Activated naive CD8-positive, alpha-beta T cell treated with anti-CD3 and anti-CD28 coated beads, Interleukin-2, amount 10 ng/mL, durations not matched to agents 7 days and 5 days (primary cell): Measurements from ENCODE around the gene STRADB. TPM values are rescaled to one million over a fixed set of nuclear protein-coding genes. Genes with fewer than 3 reads are reported as not detected.

Source experiments
- ATAC-seq: fragments of 150-1000 bp; cut with Tn5 transposase; one replicate; pipeline ENCODE4 v1.10.0; 2021; ENCODE audit warnings: low read depth, moderate library complexity
- POLR2A ChIA-PET: fragments of 350-600 bp; sonication (Branson Sonifier 250); formaldehyde crosslinking; loops from one replicate; lab custom pipeline; 2021; ENCODE audit warnings: antibody characterized with exemption; lab: Charles Lee
- DNase-seq: peaks from one replicate; pipeline ENCODE4 v3.0.0; 2021
- H3K27ac Mint-ChIP-seq: one replicate; pipeline ENCODE4 v1.8.0; 2022; ENCODE audit warnings: mild to moderate bottlenecking, mixed read lengths
- H3K27me3 Mint-ChIP-seq: one replicate; pipeline ENCODE4 v1.8.0; 2022; ENCODE audit warnings: mild to moderate bottlenecking, moderate library complexity, mixed read lengths
- H3K36me3 Mint-ChIP-seq: one replicate; pipeline ENCODE4 v1.8.0; 2021; ENCODE audit warnings: mild to moderate bottlenecking, mixed read lengths
- H3K4me1 Mint-ChIP-seq: one replicate; pipeline ENCODE4 v1.8.0; 2021; ENCODE audit warnings: mixed read lengths
- H3K4me3 Mint-ChIP-seq: one replicate; pipeline ENCODE4 v1.8.0; 2022; ENCODE audit warnings: mild to moderate bottlenecking, moderate library complexity, mixed read lengths
- H3K9me3 Mint-ChIP-seq: one replicate; pipeline ENCODE4 v1.8.0; 2021; ENCODE audit warnings: mixed read lengths
- total RNA-seq, 2 experiments: library from RNA; stranded (reverse); gene quantifications; one replicate each; pipeline ENCODE4 v1.2.3, GENCODE V29; 2021

STRADB gene
- total RNA-seq, 2 experiments from 2014 or later: 24.9 to 28.9 TPM

DNA sequence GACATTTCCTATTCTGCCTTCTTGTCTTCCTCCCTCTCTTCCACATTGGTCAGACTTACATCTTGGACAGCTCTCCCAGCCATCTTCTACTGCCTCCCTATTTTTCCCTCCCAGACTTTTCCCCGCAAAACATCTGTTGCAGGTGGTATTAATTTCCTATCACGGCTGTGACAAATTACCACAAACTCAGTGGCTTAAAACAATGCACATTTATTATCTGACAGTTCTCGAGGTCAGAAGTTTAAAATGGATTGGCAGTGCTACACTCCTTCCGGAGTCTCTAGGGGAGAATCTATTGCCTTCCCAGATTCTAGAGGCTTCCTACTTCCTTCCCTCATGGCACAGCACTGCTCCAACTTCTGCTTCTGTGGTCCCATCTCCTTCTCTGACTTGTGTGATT lies 33.3 kb downstream of the STRADB start:
- ATAC-seq: no peak
- H3K4me1 Mint-ChIP-seq: no peaks in the 10 kb centered on the region
- H3K9me3 Mint-ChIP-seq: peaks cover 2% of the 10 kb centered on the region
- POLR2A ChIA-PET: no interaction called here
- peaks cover 2% of the 10 kb centered on the region for H3K27me3 Mint-ChIP-seq
- no peak overlapping the region for H3K4me3 Mint-ChIP-seq
- no peak overlapping the region for H3K27ac Mint-ChIP-seq
- DNase-seq: no peak
- H3K36me3 Mint-ChIP-seq: peaks cover 10% of the 10 kb centered on the region

DNA sequence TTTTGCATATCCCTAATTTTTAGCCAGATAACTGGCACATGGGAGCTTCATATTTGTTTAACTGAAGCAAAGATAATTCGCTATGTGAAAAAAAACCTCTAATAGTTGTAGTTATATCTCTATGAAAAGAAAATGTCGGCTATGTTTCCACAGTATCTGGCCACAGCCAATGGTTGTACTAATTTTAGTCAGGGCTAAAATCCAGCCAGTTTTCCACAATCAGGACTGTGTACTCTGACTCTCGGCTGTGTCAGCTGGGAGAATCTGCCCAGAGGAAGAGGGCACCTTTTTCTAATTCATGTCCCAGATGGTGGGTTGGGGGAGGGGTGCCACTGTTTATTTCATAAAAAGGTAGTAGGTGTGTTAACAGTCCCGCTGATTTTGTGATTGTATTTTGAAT lies 38.8 kb downstream of the STRADB start:
- DNase-seq (no peak), ATAC-seq (no peak)
- Mint-ChIP-seq H3K4me3 (no peak overlapping the region), H3K9me3 (no peaks in the 10 kb centered on the region), H3K27ac (no peak overlapping the region), H3K27me3 (peaks cover 17% of the 10 kb centered on the region), H3K36me3 (peaks cover 3% of the 10 kb centered on the region), H3K4me1 (no peaks in the 10 kb centered on the region)
- POLR2A ChIA-PET: no interaction called here

DNA sequence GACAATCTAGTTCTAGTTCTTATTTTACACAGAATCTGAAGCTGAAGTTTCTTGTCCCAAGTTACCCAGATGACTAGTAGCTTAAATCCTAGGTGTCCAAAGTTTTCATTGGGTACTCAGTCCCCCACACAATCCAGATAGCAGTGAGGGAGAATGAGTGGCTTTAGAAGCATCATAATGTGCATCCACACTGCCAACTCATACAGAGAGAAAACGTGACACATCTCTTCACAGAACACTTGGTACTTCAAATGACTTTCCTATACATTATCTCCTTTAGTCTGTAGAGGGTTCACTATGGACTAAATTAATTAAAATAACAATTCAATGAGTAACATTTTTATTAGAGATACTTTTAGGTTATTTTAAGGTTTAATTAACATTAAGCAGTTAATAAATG lies 45.2 kb downstream of the STRADB start:
- DNase-seq (no peak), ATAC-seq (no peak)
- H3K27ac Mint-ChIP-seq: no peak overlapping the region
- no peaks in the 10 kb centered on the region for H3K4me1 Mint-ChIP-seq
- POLR2A ChIA-PET: no interaction called here
- peaks cover 15% of the 10 kb centered on the region for H3K27me3 Mint-ChIP-seq
- peaks cover 10% of the 10 kb centered on the region for H3K36me3 Mint-ChIP-seq
- no peak overlapping the region for H3K4me3 Mint-ChIP-seq
- H3K9me3 Mint-ChIP-seq: peaks cover 4% of the 10 kb centered on the region

DNA sequence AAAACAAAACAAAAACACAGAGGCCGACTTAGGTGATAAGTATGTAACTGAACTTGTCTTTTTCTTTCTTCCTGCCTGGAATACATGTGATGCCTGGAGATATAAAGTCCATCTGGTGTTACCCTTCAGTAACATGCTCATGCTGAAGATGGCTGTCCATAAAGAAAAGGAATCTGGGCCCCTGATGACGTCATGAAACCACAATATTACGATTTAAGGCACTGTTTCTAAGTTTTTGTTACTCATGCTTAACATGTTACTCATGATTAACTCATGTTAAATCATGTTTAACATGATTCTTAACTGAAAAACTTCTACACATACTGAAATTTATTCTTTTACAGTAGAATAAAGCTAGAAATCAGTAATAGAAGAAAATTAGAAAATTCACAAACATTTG lies 49.0 kb downstream of the STRADB start:
- no peaks in the 10 kb centered on the region for H3K27me3 Mint-ChIP-seq
- DNase-seq (no peak), ATAC-seq (no peak)
- H3K4me3 Mint-ChIP-seq: no peak overlapping the region
- H3K27ac Mint-ChIP-seq: no peak overlapping the region
- H3K36me3 Mint-ChIP-seq: peaks cover 16% of the 10 kb centered on the region
- H3K9me3 Mint-ChIP-seq: peaks cover 14% of the 10 kb centered on the region
- POLR2A ChIA-PET: no interaction called here
- no peaks in the 10 kb centered on the region for H3K4me1 Mint-ChIP-seq

DNA sequence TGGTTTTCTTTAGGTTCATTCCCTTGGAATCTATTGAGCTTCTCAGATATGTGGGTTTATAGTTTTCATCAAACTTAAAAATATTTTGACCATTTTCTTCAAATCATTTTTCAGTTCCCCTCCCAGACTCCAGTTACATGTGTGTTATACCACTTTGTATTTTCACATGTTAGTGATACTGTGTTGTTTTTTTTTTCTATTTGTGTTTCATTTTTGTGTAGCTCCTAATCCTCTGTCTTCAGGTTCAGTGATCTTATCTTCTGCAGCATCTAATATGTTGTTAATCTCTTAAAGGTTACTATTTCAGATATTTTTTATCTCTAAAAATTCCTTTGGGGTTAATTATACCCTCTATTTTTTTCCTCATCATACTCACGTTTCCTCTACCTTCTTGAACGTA lies 51.2 kb downstream of the STRADB start:
- Mint-ChIP-seq H3K36me3 (peaks cover 19% of the 10 kb centered on the region), H3K9me3 (peaks cover 19% of the 10 kb centered on the region), H3K4me1 (no peaks in the 10 kb centered on the region), H3K27me3 (no peaks in the 10 kb centered on the region), H3K4me3 (no peak overlapping the region), H3K27ac (no peak overlapping the region)
- POLR2A ChIA-PET: no interaction called here
- ATAC-seq: no peak
- DNase-seq: no peak

DNA sequence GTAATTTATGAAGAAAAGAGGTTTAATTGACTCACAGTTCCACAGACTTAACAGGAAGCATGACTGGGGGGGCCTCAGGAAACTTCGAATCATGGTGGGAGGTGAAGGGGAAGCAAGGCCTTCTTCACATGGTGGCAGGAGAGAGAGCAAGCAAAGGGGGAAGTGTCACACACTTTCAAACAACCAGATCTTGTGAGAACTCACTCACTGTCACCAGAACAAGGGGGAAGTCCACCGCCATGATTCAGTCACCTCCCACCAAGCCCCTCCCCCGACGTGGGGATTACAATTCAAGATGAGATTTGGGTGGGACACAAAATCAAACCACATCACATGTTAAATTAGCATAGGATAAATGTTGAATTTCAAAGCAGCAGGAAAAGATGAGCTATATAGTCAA lies 56.2 kb downstream of the STRADB start:
- ATAC-seq (no peak), DNase-seq (no peak)
- no peak overlapping the region for H3K27ac Mint-ChIP-seq
- H3K27me3 Mint-ChIP-seq: no peaks in the 10 kb centered on the region
- POLR2A ChIA-PET: no interaction called here
- peaks cover 12% of the 10 kb centered on the region for H3K9me3 Mint-ChIP-seq
- H3K4me1 Mint-ChIP-seq: no peaks in the 10 kb centered on the region
- H3K36me3 Mint-ChIP-seq: peaks cover 7% of the 10 kb centered on the region
- H3K4me3 Mint-ChIP-seq: no peak overlapping the region

DNA sequence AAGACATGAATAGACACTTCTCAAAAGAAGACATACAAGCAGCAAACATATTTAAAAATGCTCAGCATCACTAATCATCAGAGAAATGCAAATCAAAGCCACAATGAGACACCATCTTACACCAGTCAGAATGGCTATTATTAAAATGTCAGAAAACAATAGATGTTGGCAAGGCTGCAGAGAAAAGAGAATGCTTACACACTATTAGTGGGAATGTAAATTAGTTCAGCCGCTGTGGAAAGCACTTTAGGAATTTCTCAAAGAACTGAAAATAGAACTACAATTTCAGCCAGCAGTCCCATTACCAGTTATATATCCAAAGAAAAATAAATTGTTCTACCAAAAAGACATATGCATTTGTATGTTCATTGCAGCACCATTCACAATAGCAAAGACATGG lies 61.7 kb downstream of the STRADB start:
- H3K4me3 Mint-ChIP-seq: no peak overlapping the region
- no peak for DNase-seq
- POLR2A ChIA-PET: no interaction called here
- peaks cover 4% of the 10 kb centered on the region for H3K36me3 Mint-ChIP-seq
- no peak for ATAC-seq
- no peaks in the 10 kb centered on the region for H3K27me3 Mint-ChIP-seq
- peaks cover 2% of the 10 kb centered on the region for H3K9me3 Mint-ChIP-seq
- H3K27ac Mint-ChIP-seq: no peak overlapping the region
- H3K4me1 Mint-ChIP-seq: no peaks in the 10 kb centered on the region

DNA sequence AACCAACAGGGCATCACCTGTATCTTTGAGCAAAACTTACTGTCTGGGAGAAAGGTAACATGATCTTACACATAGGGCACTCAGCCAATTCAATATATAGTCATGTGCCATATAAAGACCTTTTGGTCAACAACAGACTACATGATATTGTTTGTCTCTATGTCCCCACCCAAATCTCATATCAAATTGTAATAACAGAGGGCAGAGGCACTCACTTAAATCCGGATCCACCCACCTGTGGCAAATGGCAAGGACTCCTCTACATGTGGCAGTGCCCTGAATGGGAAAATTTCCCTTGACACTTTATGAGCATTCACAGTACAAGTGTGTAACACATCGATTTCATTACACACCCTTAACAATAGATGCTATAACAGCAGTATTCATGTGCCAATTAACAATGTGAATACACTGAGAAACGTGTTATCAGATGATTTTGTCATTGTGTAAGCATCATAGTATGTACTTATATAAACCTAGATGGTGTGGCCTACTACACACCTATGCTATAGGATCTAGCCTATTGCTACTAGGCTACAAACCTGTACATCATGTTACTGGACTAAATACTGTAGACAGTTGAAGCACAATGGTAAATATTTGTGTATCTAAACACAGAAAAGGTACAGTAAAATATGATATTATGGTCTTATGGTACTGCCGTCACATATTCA lies 64.2 kb downstream of the STRADB start:
- Mint-ChIP-seq H3K4me3 (no peak overlapping the region), H3K27ac (no peak overlapping the region), H3K27me3 (no peaks in the 10 kb centered on the region), H3K4me1 (no peaks in the 10 kb centered on the region), H3K36me3 (peaks cover 7% of the 10 kb centered on the region), H3K9me3 (peaks cover 12% of the 10 kb centered on the region)
- ATAC-seq (no peak), DNase-seq (no peak)
- POLR2A ChIA-PET: no interaction called here

DNA sequence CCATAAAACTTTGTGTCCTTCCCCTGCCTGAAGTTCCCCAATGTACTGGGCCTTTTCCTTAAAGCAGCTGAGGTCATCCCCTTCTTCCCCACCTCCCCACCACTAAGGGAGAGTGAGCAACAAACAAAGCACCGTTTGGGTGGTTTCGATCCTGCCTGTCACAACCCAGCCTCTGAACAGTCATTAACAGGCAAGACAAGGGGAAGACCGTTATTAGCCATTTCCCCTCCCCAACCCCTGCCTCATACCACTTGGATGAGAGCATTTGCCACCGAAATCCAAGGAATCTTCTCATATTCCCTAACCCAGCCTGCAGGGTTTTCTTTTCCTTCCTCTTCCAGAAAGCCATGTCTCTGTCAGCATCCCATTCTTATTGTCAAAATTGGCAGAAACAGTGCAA lies 65.6 kb downstream of the STRADB start:
- Mint-ChIP-seq H3K27me3 (no peaks in the 10 kb centered on the region), H3K9me3 (peaks cover 17% of the 10 kb centered on the region), H3K4me3 (no peak overlapping the region), H3K27ac (no peak overlapping the region), H3K36me3 (peaks cover 13% of the 10 kb centered on the region), H3K4me1 (no peaks in the 10 kb centered on the region)
- no peak for ATAC-seq
- POLR2A ChIA-PET: no interaction called here
- DNase-seq: no peak

DNA sequence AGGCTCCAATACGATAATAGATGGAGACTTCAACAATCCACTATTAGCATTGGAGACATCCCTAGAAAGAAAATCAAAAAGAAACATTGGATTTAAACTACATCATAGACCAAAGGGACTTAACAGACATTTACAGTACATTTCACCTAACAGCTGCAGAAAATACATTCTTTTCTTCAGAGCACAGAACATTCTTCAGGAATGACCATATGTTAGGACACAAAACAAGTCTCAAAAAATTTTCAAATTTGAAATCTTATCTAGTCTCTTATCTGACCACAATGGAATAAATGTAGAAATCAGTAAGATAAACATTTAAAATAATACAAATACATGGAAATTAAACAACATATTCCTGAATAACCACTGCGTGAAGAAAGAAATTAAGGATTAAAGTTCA lies 68.7 kb downstream of the STRADB start:
- no peak overlapping the region for H3K4me3 Mint-ChIP-seq
- H3K27me3 Mint-ChIP-seq: no peaks in the 10 kb centered on the region
- peaks cover 26% of the 10 kb centered on the region for H3K9me3 Mint-ChIP-seq
- no peak for DNase-seq
- peaks cover 8% of the 10 kb centered on the region for H3K4me1 Mint-ChIP-seq
- no peak overlapping the region for H3K27ac Mint-ChIP-seq
- H3K36me3 Mint-ChIP-seq: peaks cover 26% of the 10 kb centered on the region
- POLR2A ChIA-PET: no interaction called here
- ATAC-seq: no peak

DNA sequence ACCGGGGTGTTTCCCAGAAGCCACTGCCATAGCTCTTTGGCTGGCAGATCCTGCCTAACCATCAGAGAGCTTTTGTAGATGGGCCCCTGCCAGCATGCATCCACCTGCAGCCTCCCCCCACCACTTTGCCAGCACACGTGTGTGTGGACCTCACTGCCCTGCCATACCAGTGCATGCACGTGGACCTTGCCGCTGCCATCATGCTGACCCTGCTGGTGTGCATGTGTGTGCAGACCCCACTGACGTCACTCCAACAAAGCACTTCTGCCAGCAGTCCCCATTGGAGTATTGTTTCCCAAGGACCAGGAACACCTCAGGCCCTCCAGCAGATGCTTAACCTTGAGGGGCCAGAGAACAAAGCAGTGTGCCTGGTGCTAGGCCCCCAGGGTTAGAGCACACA lies 71.4 kb downstream of the STRADB start:
- Mint-ChIP-seq H3K27me3 (no peaks in the 10 kb centered on the region), H3K4me3 (no peak overlapping the region), H3K4me1 (peaks cover 17% of the 10 kb centered on the region), H3K36me3 (peaks cover 35% of the 10 kb centered on the region), H3K9me3 (peaks cover 31% of the 10 kb centered on the region), H3K27ac (no peak overlapping the region)
- POLR2A ChIA-PET: no interaction called here
- DNase-seq: no peak
- no peak for ATAC-seq

DNA sequence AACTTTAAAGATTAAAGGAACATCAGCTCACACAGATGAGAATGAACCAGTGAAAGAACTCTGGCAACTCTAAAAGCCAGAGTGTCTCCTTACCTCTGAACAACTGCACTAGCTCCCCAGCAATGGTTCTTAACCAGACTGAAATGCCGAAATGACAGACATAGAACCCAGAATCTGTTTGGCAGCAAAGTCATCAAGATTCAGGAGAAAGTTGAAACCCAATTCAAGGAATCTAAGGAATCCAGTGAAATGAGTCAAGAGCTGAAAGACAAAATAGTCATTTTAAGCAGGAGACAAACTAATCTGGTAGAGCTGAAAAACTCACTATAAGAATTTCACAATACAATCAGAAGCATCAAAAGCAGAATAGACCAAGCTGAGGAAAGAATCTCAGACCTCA lies 72.0 kb downstream of the STRADB start:
- H3K9me3 Mint-ChIP-seq: peaks cover 32% of the 10 kb centered on the region
- DNase-seq (no peak), ATAC-seq (no peak)
- H3K4me3 Mint-ChIP-seq: no peak overlapping the region
- POLR2A ChIA-PET: no interaction called here
- H3K27me3 Mint-ChIP-seq: no peaks in the 10 kb centered on the region
- peaks cover 17% of the 10 kb centered on the region for H3K4me1 Mint-ChIP-seq
- H3K27ac Mint-ChIP-seq: no peak overlapping the region
- peaks cover 35% of the 10 kb centered on the region for H3K36me3 Mint-ChIP-seq
